HCT116 (cell line): ENCODE data around the gene CD1E.

Source experiments
- CEBPB ChIP-seq: IDR thresholded peaks from 2 replicates; pipeline ENCODE4 v1.6.1; 2012; ENCODE audit warnings: low read depth
- EGR1 ChIP-seq: IDR thresholded peaks from 2 replicates; pipeline ENCODE4 v1.6.1; 2012; ENCODE audit warnings: low read depth
- EZH2 ChIP-seq: fragments of 200-600 bp; sonication (generic); IDR thresholded peaks from 2 replicates; pipeline ENCODE4 v1.6.1; 2017; ENCODE audit warnings: antibody characterized with exemption, mixed run types
- EZH2phosphoT487 ChIP-seq: fragments of 200-600 bp; IDR thresholded peaks from 2 replicates; pipeline ENCODE4 v1.6.1; 2018; ENCODE audit warnings: antibody characterized with exemption, borderline replicate concordance
- JUND ChIP-seq: IDR thresholded peaks from 2 replicates; pipeline ENCODE4 v1.6.1; 2012
- POLR2A ChIP-seq: IDR thresholded peaks from 2 replicates; pipeline ENCODE4 v1.7.0; 2011; ENCODE audit warnings: borderline replicate concordance; ENCODE audit not compliant: insufficient read depth, insufficient read length; ENCODE audit errors: extremely low read depth
- POLR2AphosphoS5 ChIP-seq: IDR thresholded peaks from 2 replicates; pipeline ENCODE4 v1.6.1; 2011; ENCODE audit warnings: mild to moderate bottlenecking, low read depth, low read length, moderate library complexity
- RAD21 ChIP-seq: IDR thresholded peaks from 2 replicates; pipeline ENCODE4 v1.6.1; 2012; ENCODE audit warnings: low read depth, mild to moderate bottlenecking
- TCF7L2 ChIP-seq: IDR thresholded peaks from 2 replicates; pipeline ENCODE4 v1.7.0; 2011; ENCODE audit warnings: borderline replicate concordance, inconsistent platforms; ENCODE audit not compliant: insufficient read depth, insufficient read length; ENCODE audit errors: extremely low read depth
- ZFX ChIP-seq: fragments of 450-650 bp; IDR thresholded peaks from 2 replicates; pipeline ENCODE4 v1.6.1; 2017
- ZNF274 ChIP-seq: fragments of 200-500 bp; sonication (Bioruptor generic); IDR thresholded peaks from 2 replicates; pipeline ENCODE4 v1.6.1; 2014; ENCODE audit warnings: mild to moderate bottlenecking, low read depth, low read length, inconsistent platforms
- TF ChIP-seq, protein P1 (sequence below), 3 experiments: fragments of 200-600 bp in 1 of 3; sonication (generic) in 1 of 3; IDR thresholded peaks in 2 of 3; conservative IDR thresholded peaks in 1 of 3; 2 replicates each; pipeline ENCODE4 v1.5.1; 2012 to 2017; ENCODE audit warnings: low read depth in 2 of 3, low read length in 2 of 3, antibody characterized with exemption in 1 of 3, borderline replicate concordance in 1 of 3, control low read depth in 1 of 3, mild to moderate bottlenecking in 1 of 3, mixed read lengths in 1 of 3, mixed run types in 1 of 3, moderate library complexity in 1 of 3; ENCODE audit not compliant: insufficient read depth in 1 of 3
- TF ChIP-seq, protein P2 (sequence below): IDR thresholded peaks from 2 replicates; pipeline ENCODE4 v1.6.1; 2012
- TF ChIP-seq, protein P3 (sequence below): IDR thresholded peaks from 2 replicates; pipeline ENCODE4 v1.6.1; 2012

DNA sequence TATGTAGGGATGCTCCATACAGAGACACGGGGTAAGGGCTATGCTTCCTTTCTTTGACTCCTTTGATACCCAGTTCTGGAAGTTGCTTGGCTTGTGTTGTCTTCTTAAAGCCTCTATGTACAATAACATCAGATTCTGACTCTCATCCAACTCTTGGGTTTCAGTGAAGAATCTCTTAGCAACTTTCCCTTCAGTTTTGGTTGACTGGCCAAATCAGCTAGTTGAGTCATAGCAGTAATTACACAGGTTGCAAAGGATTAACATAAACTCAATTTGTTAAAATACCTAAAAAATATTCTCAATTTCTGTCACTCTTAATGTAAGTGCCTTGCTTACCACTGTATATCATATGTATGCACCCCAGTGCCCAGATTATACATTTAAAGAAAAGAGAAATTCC is 9.2 kb downstream of the CD1E start:
- TF ChIP-seq, protein P1, sequence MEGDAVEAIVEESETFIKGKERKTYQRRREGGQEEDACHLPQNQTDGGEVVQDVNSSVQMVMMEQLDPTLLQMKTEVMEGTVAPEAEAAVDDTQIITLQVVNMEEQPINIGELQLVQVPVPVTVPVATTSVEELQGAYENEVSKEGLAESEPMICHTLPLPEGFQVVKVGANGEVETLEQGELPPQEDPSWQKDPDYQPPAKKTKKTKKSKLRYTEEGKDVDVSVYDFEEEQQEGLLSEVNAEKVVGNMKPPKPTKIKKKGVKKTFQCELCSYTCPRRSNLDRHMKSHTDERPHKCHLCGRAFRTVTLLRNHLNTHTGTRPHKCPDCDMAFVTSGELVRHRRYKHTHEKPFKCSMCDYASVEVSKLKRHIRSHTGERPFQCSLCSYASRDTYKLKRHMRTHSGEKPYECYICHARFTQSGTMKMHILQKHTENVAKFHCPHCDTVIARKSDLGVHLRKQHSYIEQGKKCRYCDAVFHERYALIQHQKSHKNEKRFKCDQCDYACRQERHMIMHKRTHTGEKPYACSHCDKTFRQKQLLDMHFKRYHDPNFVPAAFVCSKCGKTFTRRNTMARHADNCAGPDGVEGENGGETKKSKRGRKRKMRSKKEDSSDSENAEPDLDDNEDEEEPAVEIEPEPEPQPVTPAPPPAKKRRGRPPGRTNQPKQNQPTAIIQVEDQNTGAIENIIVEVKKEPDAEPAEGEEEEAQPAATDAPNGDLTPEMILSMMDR (IDR thresholded peaks at IDR 0.05 in 2 of 3, conservative IDR thresholded peaks at IDR 0.05 in 1 of 3; ENCODE audit: borderline replicate concordance in 1 of 3, insufficient read depth in 1 of 3, low read depth in 2 of 3, low read length in 2 of 3): no peak
- TF ChIP-seq EZH2 (no peak), JUND (no peak), EZH2phosphoT487 (no peak), CEBPB (no peak), ZNF274 (no peak), TCF7L2 (no peak), POLR2AphosphoS5 (no peak), POLR2A (no peak), ZFX (no peak), EGR1 (no peak), RAD21 (no peak)
- TF ChIP-seq, protein P2, sequence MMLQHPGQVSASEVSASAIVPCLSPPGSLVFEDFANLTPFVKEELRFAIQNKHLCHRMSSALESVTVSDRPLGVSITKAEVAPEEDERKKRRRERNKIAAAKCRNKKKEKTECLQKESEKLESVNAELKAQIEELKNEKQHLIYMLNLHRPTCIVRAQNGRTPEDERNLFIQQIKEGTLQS: no peak
- TF ChIP-seq, protein P3, sequence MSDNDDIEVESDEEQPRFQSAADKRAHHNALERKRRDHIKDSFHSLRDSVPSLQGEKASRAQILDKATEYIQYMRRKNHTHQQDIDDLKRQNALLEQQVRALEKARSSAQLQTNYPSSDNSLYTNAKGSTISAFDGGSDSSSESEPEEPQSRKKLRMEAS: no peak
